CD4-positive, alpha-beta memory T cell (primary cell): ENCODE measurements around the gene ZNF236. TPM values are rescaled to one million over a fixed set of nuclear protein-coding genes. Genes with fewer than 3 reads are reported as not detected.

Experiments used
- CTCF ChIA-PET: fragments of 350-600 bp; sonication (Branson Sonifier 250); formaldehyde crosslinking; loops from one replicate; lab custom pipeline; 2021; ENCODE audit warnings: inconsistent platforms; ENCODE audit not compliant: partially characterized antibody; lab: Charles Lee
- POLR2A ChIA-PET: fragments of 350-600 bp; sonication (Branson Sonifier 250); formaldehyde crosslinking; loops from one replicate; lab custom pipeline; 2021; ENCODE audit not compliant: partially characterized antibody; lab: Charles Lee
- DNase-seq, 5 donors: peaks; one replicate each; pipeline versions ENCODE4 v3.0.0 to v3.0.0-alpha.2; 2020 to 2022; ENCODE audit warnings: mixed read lengths in 1 of 5
- H3K27ac ChIP-seq: one replicate; pipeline ENCODE4 v1.7.0; 2013; ENCODE audit warnings: low read depth, low read length
- H3K27me3 ChIP-seq: 2 replicates; pipeline ENCODE4 v1.7.0; 2013; ENCODE audit warnings: mild to moderate bottlenecking, low read length, moderate library complexity; ENCODE audit not compliant: insufficient read depth
- H3K36me3 ChIP-seq: 2 replicates; pipeline ENCODE4 v1.7.0; 2013; ENCODE audit warnings: mild to moderate bottlenecking, low read length, moderate library complexity; ENCODE audit not compliant: insufficient read depth
- H3K4me1 ChIP-seq: 2 replicates; pipeline ENCODE4 v1.7.0; 2013; ENCODE audit warnings: mild to moderate bottlenecking, low read length, moderate library complexity; ENCODE audit not compliant: insufficient read depth
- H3K4me3 ChIP-seq, 2 donors: one replicate each; pipeline ENCODE4 v1.7.0; 2013; ENCODE audit warnings: low read length in 2 of 2, mild to moderate bottlenecking in 1 of 2
- H3K9me3 ChIP-seq, 2 donors: one replicate each; pipeline ENCODE4 v1.7.0; 2013; ENCODE audit warnings: low read length in 2 of 2, control low read depth in 1 of 2; ENCODE audit not compliant: control insufficient read depth in 1 of 2
- H3K27ac Mint-ChIP-seq, 7 donors: one replicate each; pipeline ENCODE4 v1.8.0; 2020 to 2021; ENCODE audit warnings: mixed read lengths in 7 of 7, mild to moderate bottlenecking in 6 of 7, inconsistent platforms in 3 of 7, moderate library complexity in 3 of 7
- H3K27me3 Mint-ChIP-seq, 2 donors: one replicate each; pipeline ENCODE4 v1.8.0; 2020 to 2021; ENCODE audit warnings: mixed read lengths in 2 of 2
- H3K36me3 Mint-ChIP-seq, 2 donors: one replicate each; pipeline ENCODE4 v1.8.0; 2020 to 2021; ENCODE audit warnings: mixed read lengths in 2 of 2, inconsistent platforms in 1 of 2, mild to moderate bottlenecking in 1 of 2
- H3K4me1 Mint-ChIP-seq, 4 donors: one replicate each; pipeline ENCODE4 v1.8.0; 2020 to 2021; ENCODE audit warnings: mixed read lengths in 4 of 4, mild to moderate bottlenecking in 1 of 4
- H3K4me3 Mint-ChIP-seq, 8 donors: one replicate each; pipeline ENCODE4 v1.8.0; 2020 to 2021; ENCODE audit warnings: mixed read lengths in 8 of 8, mild to moderate bottlenecking in 7 of 8, moderate library complexity in 6 of 8, inconsistent platforms in 3 of 8
- H3K9me3 Mint-ChIP-seq, 8 donors: one replicate each; pipeline ENCODE4 v1.8.0; 2020 to 2021; ENCODE audit warnings: mixed read lengths in 8 of 8, mild to moderate bottlenecking in 5 of 8, inconsistent platforms in 3 of 8, moderate library complexity in 1 of 8
- intact Hi-C: fragments of 100-400 bp; cut with micrococcal nuclease; formaldehyde crosslinking; loops from one replicate; pipeline ENCODE4 v1.15.1; 2023
- polyA plus RNA-seq, 2 donors: library from polyadenylated mRNA; unstranded; fragments of 300-500 nt; fragmentation: Illumina TruSeq; gene quantifications; one replicate each; pipeline ENCODE4 v1.2.3, GENCODE V29; 2021
- total RNA-seq, 2 experiments: library from RNA; stranded (reverse); gene quantifications; one replicate each; pipeline ENCODE4 v1.2.3, GENCODE V29; 2021

The ZNF236 gene
- total and polyA plus RNA-seq, 4 experiments from 2014 or later, result 2.0 to 29.1 (median 18.8) TPM

GRCh38 chr18:77000527-77000926 lies 178.2 kb downstream of the ZNF236 start:
- Histone ChIP-seq H3K27ac (no peak overlapping the region), H3K9me3 (no peaks in the 10 kb centered on the region), H3K27me3 (no peaks in the 10 kb centered on the region), H3K36me3 (no peaks in the 10 kb centered on the region), H3K4me1 (peaks cover 12% of the 10 kb centered on the region), H3K4me3 (no peak overlapping the region)
- peaks cover 0 to 2% (median 0%) of the 10 kb centered on the region in 8 donors for H3K9me3 Mint-ChIP-seq
- peaks cover 14 to 31% (median 18%) of the 10 kb centered on the region in 4 donors for H3K4me1 Mint-ChIP-seq
- intact Hi-C loops, result loop anchor here (1.0 to 10.0 kb wide), 6 partner anchors 55 to 650 kb away; partner anchors contain the start of gene MBP
- H3K36me3 Mint-ChIP-seq, result peaks cover 0 to 3% of the 10 kb centered on the region in 2 donors
- no peaks in the 10 kb centered on the region for H3K27me3 Mint-ChIP-seq
- H3K4me3 Mint-ChIP-seq, result peak overlapping the region in 1 of 8 donors; percentile 0
- CTCF ChIA-PET, result interaction anchor here (0.7 to 9.9 kb wide), 60 partner anchors 9 to 651 kb away, joined by 3 to 141 read pairs (median 4); partner anchors contain the start of gene MBP
- DNase-seq, result peak in 4 of 5 donors; percentile 42 to 55 (median 44)
- POLR2A ChIA-PET, result interaction anchor here (1.0 to 2.3 kb wide), 9 partner anchors 12 to 210 kb away, joined by 3 to 21 read pairs (median 3); partner anchors contain the start of gene MBP
- peak overlapping the region in 4 of 7 donors; percentile 16 to 61 (median 32) for H3K27ac Mint-ChIP-seq

- no peak for DNase-seq
- Mint-ChIP-seq H3K27ac (peak overlapping the region in 1 of 7 donors; percentile 29), H3K36me3 (no peaks in the 10 kb centered on the region), H3K4me1 (peaks cover 16 to 36% (median 23%) of the 10 kb centered on the region in 4 donors), H3K4me3 (no peak overlapping the region), H3K9me3 (peaks cover 0 to 3% (median 0%) of the 10 kb centered on the region in 8 donors), H3K27me3 (no peaks in the 10 kb centered on the region)
- Histone ChIP-seq H3K27me3 (no peaks in the 10 kb centered on the region), H3K27ac (no peak overlapping the region), H3K9me3 (no peaks in the 10 kb centered on the region), H3K4me3 (no peak overlapping the region), H3K4me1 (peaks cover 16% of the 10 kb centered on the region), H3K36me3 (no peaks in the 10 kb centered on the region)
- CTCF ChIA-PET, result interaction anchor here (0.7 to 9.9 kb wide), 52 partner anchors 10 to 619 kb away, joined by 3 to 141 read pairs (median 4); partner anchors contain the start of gene MBP
- intact Hi-C loops, result loop anchor here (2.0 to 10.0 kb wide), 4 partner anchors 62 to 650 kb away; partner anchors contain the start of gene MBP
- POLR2A ChIA-PET, result interaction anchor here (1.1 to 2.3 kb wide), 7 partner anchors 54 to 210 kb away, joined by 3 to 21 read pairs (median 3); partner anchors contain the start of gene MBP
Measured at GRCh38 chr18:77001041-77001440, 178.7 kb downstream of the ZNF236 start.

- intact Hi-C loops, result loop anchor here (2.0 to 10.0 kb wide), 4 partner anchors 61 to 649 kb away; partner anchors contain the start of gene MBP
- Mint-ChIP-seq H3K27me3 (no peaks in the 10 kb centered on the region), H3K9me3 (peaks cover 0 to 4% (median 0%) of the 10 kb centered on the region in 8 donors), H3K4me1 (peaks cover 16 to 43% (median 26%) of the 10 kb centered on the region in 4 donors), H3K27ac (peak overlapping the region in 3 of 7 donors; percentile 4 to 62 (median 10)), H3K4me3 (no peak overlapping the region), H3K36me3 (no peaks in the 10 kb centered on the region)
- DNase-seq, result no peak
- Histone ChIP-seq H3K36me3 (no peaks in the 10 kb centered on the region), H3K27ac (no peak overlapping the region), H3K9me3 (no peaks in the 10 kb centered on the region), H3K4me3 (no peak overlapping the region), H3K27me3 (no peaks in the 10 kb centered on the region), H3K4me1 (peaks cover 16% of the 10 kb centered on the region)
- ChIA-PET CTCF (interaction anchor here (1.3 to 9.9 kb wide), 9 partner anchors 10 to 618 kb away, joined by 3 to 141 read pairs (median 16); no protein-coding TSS in a partner anchor), POLR2A (no interaction called here)
Measured at GRCh38 chr18:77001979-77002378, 179.6 kb downstream of the ZNF236 start.

- H3K27me3 ChIP-seq, result no peaks in the 10 kb centered on the region
- intact Hi-C loops, result loop anchor here (10.0 kb wide), 1 partner anchor 462 kb away; no protein-coding TSS in a partner anchor
- H3K27ac Mint-ChIP-seq, result peak overlapping the region in 5 of 7 donors; percentile 4 to 79 (median 54)
- peaks cover 16% of the 10 kb centered on the region for H3K4me1 ChIP-seq
- H3K27me3 Mint-ChIP-seq, result no peaks in the 10 kb centered on the region
- CTCF ChIA-PET, result interaction anchor here (1.1 to 9.9 kb wide), 5 partner anchors 11 to 208 kb away, joined by 3 to 141 read pairs (median 8); no protein-coding TSS in a partner anchor
- peaks cover 18 to 48% (median 30%) of the 10 kb centered on the region in 4 donors for H3K4me1 Mint-ChIP-seq
- H3K36me3 Mint-ChIP-seq, result peaks cover 0 to 2% of the 10 kb centered on the region in 2 donors
- POLR2A ChIA-PET, result interaction anchor here (1.3 kb wide), 1 partner anchor 209 kb away, joined by 4 read pairs; no protein-coding TSS in a partner anchor
- no peak for DNase-seq
- peaks cover 0 to 5% (median 0%) of the 10 kb centered on the region in 8 donors for H3K9me3 Mint-ChIP-seq
- H3K4me3 ChIP-seq, result no peak overlapping the region
- no peaks in the 10 kb centered on the region for H3K9me3 ChIP-seq
- no peaks in the 10 kb centered on the region for H3K36me3 ChIP-seq
- H3K27ac ChIP-seq, result no peak overlapping the region
- H3K4me3 Mint-ChIP-seq, result no peak overlapping the region
Measured at GRCh38 chr18:77002496-77002895, 180.1 kb downstream of the ZNF236 start.

- ChIA-PET POLR2A (interaction anchor here (1.3 kb wide), 1 partner anchor 208 kb away, joined by 4 read pairs; no protein-coding TSS in a partner anchor), CTCF (interaction anchor here (1.1 to 9.9 kb wide), 10 partner anchors 10 to 207 kb away, joined by 3 to 141 read pairs (median 6); no protein-coding TSS in a partner anchor)
- Mint-ChIP-seq H3K27me3 (no peaks in the 10 kb centered on the region), H3K27ac (peak overlapping the region in 6 of 7 donors; percentile 33 to 83 (median 48)), H3K36me3 (peaks cover 0 to 7% of the 10 kb centered on the region in 2 donors), H3K4me3 (peak overlapping the region in 1 of 8 donors; percentile 22), H3K9me3 (peaks cover 0 to 5% (median 0%) of the 10 kb centered on the region in 8 donors), H3K4me1 (peaks cover 18 to 50% (median 32%) of the 10 kb centered on the region in 4 donors)
- no peaks in the 10 kb centered on the region for H3K27me3 ChIP-seq
- no peak overlapping the region for H3K27ac ChIP-seq
- H3K36me3 ChIP-seq, result no peaks in the 10 kb centered on the region
- H3K4me3 ChIP-seq, result no peak overlapping the region
- DNase-seq, result no peak
- H3K4me1 ChIP-seq, result peaks cover 16% of the 10 kb centered on the region
- intact Hi-C loops, result loop anchor here (10.0 kb wide), 1 partner anchor 461 kb away; no protein-coding TSS in a partner anchor
- H3K9me3 ChIP-seq, result no peaks in the 10 kb centered on the region
Measured at GRCh38 chr18:77003316-77003715, 181.0 kb downstream of the ZNF236 start.

- H3K4me3 ChIP-seq, result no peak overlapping the region
- H3K36me3 ChIP-seq, result peaks cover 3% of the 10 kb centered on the region
- Mint-ChIP-seq H3K4me3 (peak overlapping the region; percentile 9 to 77 (median 55)), H3K36me3 (peaks cover under 1 to 13% of the 10 kb centered on the region in 2 donors), H3K27me3 (no peaks in the 10 kb centered on the region), H3K9me3 (peaks cover 0 to 3% (median 0%) of the 10 kb centered on the region in 8 donors), H3K27ac (peak overlapping the region; percentile 63 to 83 (median 73)), H3K4me1 (peaks cover 17 to 51% (median 33%) of the 10 kb centered on the region in 4 donors)
- intact Hi-C loops, result loop anchor here (10.0 kb wide), 1 partner anchor 460 kb away; no protein-coding TSS in a partner anchor
- ChIA-PET POLR2A (interaction anchor here (1.0 to 1.9 kb wide), 6 partner anchors 23 to 128 kb away, joined by 3 to 6 read pairs (median 3); partner anchors contain the start of gene MBP), CTCF (interaction anchor here (0.8 to 9.9 kb wide), 11 partner anchors 9 to 206 kb away, joined by 3 to 141 read pairs (median 6); no protein-coding TSS in a partner anchor)
- DNase-seq, result peak in 3 of 5 donors; percentile 18 to 22 (median 20)
- no peak overlapping the region for H3K27ac ChIP-seq
- no peaks in the 10 kb centered on the region for H3K27me3 ChIP-seq
- H3K9me3 ChIP-seq, result no peaks in the 10 kb centered on the region
- peaks cover 16% of the 10 kb centered on the region for H3K4me1 ChIP-seq
Measured at GRCh38 chr18:77004555-77005380, 182.4 kb downstream of the ZNF236 start.
